GM21576 (cell line): ENCODE data around the gene TMEM14C.

Experiments
- ATAC-seq: cut with Tn5 transposase; IDR thresholded peaks from one replicate; pipeline ENCODE4 v1.9.1; 2021; ENCODE audit warnings: mild to moderate bottlenecking, moderate library complexity; ENCODE audit not compliant: unreplicated experiment

Gene TMEM14C

GRCh38 chr6:10722820-10723566 lies at the start of gene TMEM14C:
TSS of gene TMEM14C (plus strand) at chr6:10723070. CDS start at chr6:10724614, 1,544 bp downstream.
- peak; percentile 96 for ATAC-seq

- no peak for ATAC-seq
Observed at GRCh38 chr6:10676403-10676802, 46.5 kb upstream of the TMEM14C start.

GRCh38 chr6:10678456-10678855 lies 44.4 kb upstream of the TMEM14C start:
- ATAC-seq: no peak

- ATAC-seq: no peak
Observed at GRCh38 chr6:10681795-10682194, 41.1 kb upstream of the TMEM14C start.

GRCh38 chr6:10682355-10682988 lies 40.4 kb upstream of the TMEM14C start:
- ATAC-seq: no peak

- no peak for ATAC-seq
Observed at GRCh38 chr6:10684618-10685017, 38.3 kb upstream of the TMEM14C start.

- ATAC-seq: no peak
Observed at GRCh38 chr6:10685092-10685915, 37.6 kb upstream of the TMEM14C start.

- ATAC-seq: no peak
Observed at GRCh38 chr6:10686901-10687300, 36.0 kb upstream of the TMEM14C start.

- no peak for ATAC-seq
Observed at GRCh38 chr6:10687582-10687981, 35.3 kb upstream of the TMEM14C start.

GRCh38 chr6:10690651-10691445 lies 32.0 kb upstream of the TMEM14C start:
- ATAC-seq: no peak

- no peak for ATAC-seq
Observed at GRCh38 chr6:10692965-10693538, 29.8 kb upstream of the TMEM14C start.

- peak; percentile 97 for ATAC-seq
Observed at GRCh38 chr6:10694302-10695085, 28.4 kb upstream of the TMEM14C start, which contains the start of the genes C6orf52 and PAK1IP1. TSS of gene C6orf52 (minus strand) at chr6:10694616. CDS start at chr6:10687550, 7,066 bp downstream. TSS of gene PAK1IP1 (plus strand) at chr6:10694972. CDS start at chr6:10694986, 14 bp downstream.

GRCh38 chr6:10695086-10695657 lies 27.7 kb upstream of the TMEM14C start:
- ATAC-seq: no peak

- ATAC-seq: no peak
Observed at GRCh38 chr6:10696655-10697054, 26.2 kb upstream of the TMEM14C start.

GRCh38 chr6:10713962-10714361 lies 8.9 kb upstream of the TMEM14C start:
- ATAC-seq: no peak

- ATAC-seq: no peak
Observed at GRCh38 chr6:10719296-10719963, 3.4 kb upstream of the TMEM14C start.

GRCh38 chr6:10719964-10720264 lies 3.0 kb upstream of the TMEM14C start:
- no peak for ATAC-seq

GRCh38 chr6:10720265-10720959 lies 2.5 kb upstream of the TMEM14C start:
- no peak for ATAC-seq
